Measurements from ENCODE around the gene CDKL5.
A peak's percentile ranks its signal among the peaks of the same experiment; 100 is the strongest.

CDKL5 gene

GRCh38 chrX:18654875-18655836, 229.7 kb downstream of the CDKL5 start:
- DNase-seq = no peak

GRCh38 chrX:18661273-18661672, 235.9 kb downstream of the CDKL5 start:
- no peak for DNase-seq

GRCh38 chrX:18664947-18665346, 239.5 kb downstream of the CDKL5 start:
- DNase-seq = no peak

- DNase-seq = no peak
Observed at GRCh38 chrX:18666614-18667013, 241.2 kb downstream of the CDKL5 start.

DNA sequence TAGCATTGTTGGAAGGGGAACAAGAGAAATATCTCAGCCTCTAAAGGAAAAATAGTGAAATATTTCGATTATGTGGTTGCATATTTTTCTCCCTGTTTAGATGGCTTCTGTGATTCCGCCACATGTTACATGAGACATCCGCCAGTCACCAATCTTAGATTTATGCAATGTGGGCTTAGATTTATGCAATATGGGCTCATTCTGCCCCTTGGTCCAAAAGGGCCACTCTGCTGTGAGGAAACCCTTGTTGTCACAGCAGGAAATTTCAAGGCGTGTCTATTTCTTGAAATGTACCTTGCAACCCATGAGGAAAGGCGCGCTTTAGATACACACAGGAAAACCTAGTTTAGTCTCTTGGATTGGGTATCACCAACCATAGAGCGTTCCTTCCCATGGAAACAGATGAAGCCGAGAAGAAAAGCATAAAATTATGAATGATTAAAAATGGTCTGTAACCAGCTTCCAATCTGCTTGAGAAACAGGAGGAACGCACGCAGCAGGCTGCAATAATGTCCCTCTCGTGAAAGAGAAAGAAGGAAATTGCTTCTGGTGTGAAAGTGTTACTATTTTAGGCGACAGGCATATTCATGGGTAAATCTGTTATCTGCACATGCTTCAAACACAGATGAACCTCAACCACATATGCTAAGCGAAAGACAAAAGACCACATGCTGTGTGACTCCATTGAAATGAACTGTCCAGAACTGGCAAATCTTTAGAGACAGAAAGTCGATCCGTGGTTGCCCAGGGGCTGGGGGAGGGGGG, 242.8 kb downstream of the CDKL5 start:
- no peak for DNase-seq

GRCh38 chrX:18672008-18672407, 246.6 kb downstream of the CDKL5 start, which contains the start of gene RS1:
Gene RS1 (minus strand): TSS chrX:18672108. CDS start chrX:18672068, 40 bp downstream.
- no peak for DNase-seq

- peak; percentile 17 for DNase-seq
Observed at GRCh38 chrX:18674417-18674787, 249.0 kb downstream of the CDKL5 start.

- peak; percentile 72 for DNase-seq
Observed at GRCh38 chrX:18674788-18675735, 249.7 kb downstream of the CDKL5 start.

DNA sequence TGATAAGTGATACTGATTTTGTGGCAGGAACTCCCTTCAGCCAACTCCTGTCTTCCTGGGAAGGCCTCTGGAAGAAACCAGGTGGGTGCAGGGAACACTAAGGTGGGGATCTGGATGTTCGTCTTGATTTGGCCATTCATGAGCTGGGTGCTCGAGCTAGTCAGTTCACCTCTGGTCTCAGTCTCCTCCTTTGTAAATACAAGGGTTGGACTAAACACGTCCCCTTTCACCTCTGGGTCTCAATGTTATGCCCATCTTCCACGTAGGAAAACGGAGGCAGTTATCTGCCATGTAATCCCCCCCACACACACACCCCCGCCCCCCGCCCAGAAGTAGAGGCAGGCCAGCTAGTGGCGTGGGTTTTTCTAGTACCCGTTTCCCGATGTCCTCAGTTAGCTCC, 250.6 kb downstream of the CDKL5 start:
- DNase-seq = no peak

- no peak for DNase-seq
Observed at GRCh38 chrX:18676470-18676869, 251.1 kb downstream of the CDKL5 start.

DNA sequence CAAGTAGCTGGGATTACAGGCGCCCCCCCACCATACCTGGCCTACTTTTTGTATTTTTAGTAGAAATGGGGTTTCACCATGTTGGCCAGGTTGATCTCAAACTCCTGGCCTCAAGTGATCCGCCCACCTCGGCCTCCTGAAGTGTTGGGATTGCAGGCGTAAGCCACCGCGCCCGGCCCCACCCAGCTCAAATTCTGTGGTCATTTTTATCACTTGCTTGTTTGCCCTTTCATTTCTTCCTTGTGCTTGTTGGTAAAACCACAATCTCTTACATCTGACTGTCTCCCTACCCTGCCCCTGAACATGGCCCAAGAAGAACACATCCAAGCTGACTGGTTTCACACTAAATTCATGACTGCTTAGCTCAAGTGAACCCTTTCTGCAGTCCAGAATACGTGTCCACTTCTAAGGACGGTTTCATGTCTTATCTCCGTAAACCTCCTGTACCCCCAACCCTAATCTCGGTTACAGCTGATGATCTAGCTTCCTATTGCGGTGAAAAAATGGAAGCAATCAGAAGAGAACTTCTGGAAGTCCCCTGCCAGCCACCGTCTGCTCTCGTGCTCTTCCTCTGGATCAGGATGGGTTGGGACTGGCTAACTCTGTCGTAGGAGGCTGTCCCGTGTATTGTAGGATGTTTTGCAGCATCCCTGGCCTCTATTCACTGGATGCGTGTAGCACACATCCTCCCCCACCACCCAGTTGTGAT, 251.9 kb downstream of the CDKL5 start:
- DNase-seq = no peak

DNA sequence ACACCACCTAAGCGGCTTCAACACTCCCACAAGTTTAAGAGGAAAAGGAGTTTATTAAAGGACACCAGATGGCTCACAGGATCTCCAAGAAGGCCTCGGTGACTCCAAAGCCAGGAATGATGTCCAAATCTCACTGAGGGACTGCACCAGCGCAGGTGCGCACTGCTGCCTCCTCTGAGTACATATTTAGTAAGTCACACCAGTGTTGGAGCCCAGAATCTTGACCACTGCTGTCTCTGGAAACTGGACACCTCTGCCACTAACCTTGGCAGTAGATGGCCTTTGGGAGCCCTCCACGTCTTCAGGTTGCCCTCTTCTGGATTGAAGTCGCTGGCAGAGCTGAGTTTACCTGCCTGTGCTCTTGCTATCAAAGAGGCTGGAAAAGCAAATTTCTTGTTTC, 256.6 kb downstream of the CDKL5 start:
- no peak for DNase-seq

DNA sequence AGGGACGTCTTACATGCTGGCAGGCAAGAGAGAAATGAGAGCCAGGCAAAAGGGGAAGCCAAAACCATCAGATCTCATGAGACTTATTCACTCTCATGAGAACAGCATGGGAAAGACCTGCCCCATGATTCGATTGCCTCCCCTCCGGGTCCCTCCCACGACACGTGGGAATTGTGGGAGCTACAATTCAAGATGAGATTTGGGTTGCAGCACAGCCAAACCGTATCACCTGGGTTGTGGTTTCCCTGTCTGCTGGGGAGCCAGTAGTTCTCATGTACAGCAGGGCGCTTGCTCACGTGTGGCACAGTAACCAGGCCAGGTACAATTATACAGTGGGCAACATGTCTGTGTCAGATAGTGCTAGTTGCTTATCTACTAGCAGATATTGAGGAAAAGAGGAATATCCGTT, 257.6 kb downstream of the CDKL5 start:
- no peak for DNase-seq

GRCh38 chrX:18687856-18688495, 262.6 kb downstream of the CDKL5 start:
- DNase-seq = no peak

- DNase-seq = no peak
Observed at GRCh38 chrX:18691431-18691830, 266.0 kb downstream of the CDKL5 start.

DNA sequence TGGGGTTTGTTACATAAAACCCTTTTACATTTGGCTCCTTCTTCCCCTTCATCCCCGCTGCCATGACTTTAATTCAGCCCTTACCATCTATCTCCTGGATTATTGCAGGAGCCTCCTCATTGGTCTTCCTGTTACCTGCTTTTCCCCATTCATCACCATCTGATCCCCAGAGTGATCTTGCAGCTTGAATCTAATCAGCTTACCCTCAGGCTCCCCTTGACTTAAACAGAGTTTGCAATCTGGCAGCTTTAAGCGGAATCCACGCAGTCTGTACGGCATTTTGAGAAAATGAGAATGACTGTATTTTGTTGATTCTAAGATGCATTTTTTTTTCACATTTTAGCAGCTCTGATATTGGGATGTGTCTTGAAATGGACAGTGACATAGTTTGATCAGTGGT, 267.1 kb downstream of the CDKL5 start:
- no peak for DNase-seq

GRCh38 chrX:18696653-18697052, 271.2 kb downstream of the CDKL5 start:
- no peak for DNase-seq

DNA sequence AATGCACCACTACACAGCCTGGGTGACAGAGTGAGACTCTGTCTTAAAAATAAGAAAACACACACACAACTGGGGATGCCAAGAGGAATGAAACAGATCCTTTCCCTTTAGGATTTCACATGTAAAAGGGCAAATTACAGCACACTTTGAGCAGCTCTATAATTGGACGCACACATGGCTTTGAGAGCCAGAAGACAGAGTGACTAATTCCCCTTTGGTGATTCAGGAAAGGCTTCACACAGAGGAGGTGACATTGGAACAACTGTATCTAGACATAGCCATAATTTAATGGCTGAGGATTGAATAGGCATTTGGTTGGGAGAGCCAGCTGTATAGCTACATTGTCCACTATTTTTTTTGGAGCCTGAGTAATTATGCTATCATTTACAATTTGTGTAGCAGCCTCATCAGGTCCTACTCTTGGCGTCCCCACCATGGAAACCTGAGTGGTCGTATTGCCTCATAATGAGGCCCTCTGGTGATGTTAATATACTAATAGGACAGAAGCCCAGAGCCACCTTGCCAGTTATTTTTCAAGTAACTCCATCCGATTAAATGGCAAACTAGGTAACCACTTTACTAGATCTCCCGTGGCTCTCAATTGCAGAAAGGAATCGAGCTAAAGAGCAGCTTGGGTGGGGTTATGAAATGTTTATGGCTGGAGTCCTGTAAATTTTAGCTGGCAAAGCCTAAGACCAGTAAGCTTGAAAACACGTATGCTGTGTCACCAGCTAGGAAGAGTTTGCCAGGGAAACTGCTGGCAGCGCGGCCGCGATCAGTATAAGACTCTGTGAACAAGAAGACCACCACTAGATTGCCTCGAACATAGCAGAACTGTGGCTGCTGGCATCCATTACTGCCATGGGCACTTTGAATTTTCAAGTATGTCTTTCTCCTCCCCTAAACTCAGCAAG, 273.6 kb downstream of the CDKL5 start:
- no peak for DNase-seq

DNA sequence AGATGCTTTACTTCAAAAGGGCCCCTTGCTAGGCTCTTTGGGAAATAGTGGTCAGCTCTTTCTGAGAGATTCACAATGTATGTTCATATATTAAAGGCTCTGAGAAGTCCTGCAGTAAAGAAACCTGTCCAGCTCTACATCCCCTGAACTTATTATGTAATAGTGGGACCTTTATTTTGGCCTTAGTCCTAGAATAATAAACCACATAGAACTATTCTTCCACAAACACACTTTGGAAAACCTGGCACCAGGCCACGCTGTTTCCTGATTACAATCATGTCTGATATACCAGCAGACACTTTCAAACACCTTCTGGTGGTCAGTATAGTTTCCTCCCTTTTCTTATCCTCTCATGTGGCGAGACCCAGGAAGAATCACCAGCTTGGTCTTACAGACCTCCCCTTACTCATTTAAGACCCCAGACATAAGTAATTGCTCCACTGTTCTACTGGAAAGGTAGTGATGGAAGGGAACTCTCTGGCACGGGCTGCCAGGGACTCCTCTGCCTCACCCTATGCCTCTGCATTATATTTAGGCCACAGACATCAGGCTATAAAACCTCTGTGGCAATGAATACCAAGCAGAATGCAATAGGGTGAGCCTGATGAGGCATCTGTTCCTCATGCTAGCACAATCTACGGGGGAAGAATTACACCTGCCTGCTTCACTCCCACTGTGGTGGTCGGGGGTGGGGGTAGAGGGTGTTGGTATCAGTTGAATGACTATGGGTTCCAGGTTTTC, 276.4 kb downstream of the CDKL5 start:
- no peak for DNase-seq
